Kidney (tissue), 14 donors: ENCODE data around the gene SUGCT. TPM values are rescaled to one million over a fixed set of nuclear protein-coding genes. Genes with fewer than 3 reads are reported as not detected.
A peak's percentile ranks its signal among the peaks of the same experiment; 100 is the strongest.

Source experiments
- DNase-seq, 5 donors: peaks; one replicate each; pipeline ENCODE4 v3.0.0-alpha.2; 2013 to 2020
- FAIRE-seq: peaks from 2 replicates; lab custom pipeline; 2012; peaks lifted over from hg19 to GRCh38; lab: Jason Lieb, UNC
- H3K27ac ChIP-seq, 2 donors: one replicate each; pipeline ENCODE4 v1.7.0; 2013; ENCODE audit warnings: low read depth in 2 of 2, low read length in 2 of 2, inconsistent platforms in 1 of 2
- H3K27me3 ChIP-seq: one replicate; pipeline ENCODE4 v1.7.1; 2013; ENCODE audit warnings: low read length, inconsistent platforms; ENCODE audit not compliant: control insufficient read depth, insufficient read depth
- H3K36me3 ChIP-seq, 3 donors: one replicate each; pipeline versions ENCODE4 v1.7.0 to v1.7.1; 2013; ENCODE audit warnings: low read length in 3 of 3, control low read depth in 1 of 3, inconsistent platforms in 1 of 3; ENCODE audit not compliant: insufficient read depth in 3 of 3, control insufficient read depth in 2 of 3
- H3K4me1 ChIP-seq, 3 donors: one replicate each; pipeline versions ENCODE4 v1.7.0 to v1.7.1; 2013; ENCODE audit warnings: low read length in 3 of 3, inconsistent platforms in 1 of 3, low read depth in 1 of 3; ENCODE audit not compliant: control insufficient read depth in 2 of 3, insufficient read depth in 2 of 3
- H3K4me3 ChIP-seq, 3 donors: one replicate each; pipeline versions ENCODE4 v1.7.0 to v1.8.1; 2013; ENCODE audit warnings: low read length in 3 of 3, control low read depth in 1 of 3, inconsistent platforms in 1 of 3
- H3K9ac ChIP-seq, 3 donors: one replicate each; pipeline versions ENCODE4 v1.7.0 to v1.7.1; 2013; ENCODE audit warnings: low read length in 3 of 3, control low read depth in 1 of 3, inconsistent platforms in 1 of 3
- H3K9me3 ChIP-seq, 3 donors: one replicate each; pipeline versions ENCODE4 v1.7.0 to v1.7.1; 2013; ENCODE audit warnings: low read length in 3 of 3, control low read depth in 1 of 3, inconsistent platforms in 1 of 3; ENCODE audit not compliant: control insufficient read depth in 2 of 3, insufficient read depth in 1 of 3
- CTCF ChIP-seq: IDR thresholded peaks from 3 replicates; pipeline ENCODE4 v1.5.1; 2012; ENCODE audit warnings: mild to moderate bottlenecking, moderate library complexity, borderline replicate concordance; ENCODE audit not compliant: insufficient read depth; ENCODE audit errors: extremely low read depth
- intact Hi-C: fragments of 100-400 bp; cut with DNase I; formaldehyde crosslinking; loops from one replicate; pipeline ENCODE4 v1.11.1; 2022
- polyA plus RNA-seq: library from polyadenylated mRNA; stranded (reverse); fragments of 350-450 nt; fragmentation: Illumina TruSeq; extraction: RNeasy Lipid Tissue Mini Kit (QIAGEN cat#74804); gene quantifications from one replicate; pipeline ENCODE4 v1.2.3, GENCODE V29; 2014; ENCODE audit warnings: low read depth, low replicate concordance; ENCODE audit not compliant: insufficient read depth
- total RNA-seq: library from RNA; stranded (reverse); fragmentation: NEBNext Ultra II Directional; extraction: Animal tissue kit (Norgen Biotek cat#: 25700); gene quantifications from one replicate; pipeline ENCODE4 v1.2.1, GENCODE V29; 2021
- donor health status: control.
- donor health status: control.
- donor health status: control.
- donor health status: control.
- donor health status: control.
- donor health status: DM: yes; HTN: yes; CAD: no.
- donor health status: Normal renal cell carcinoma (clear cell type).

SUGCT gene
- total and polyA plus RNA-seq, 2 donors from 2014 or later: 7.6 to 45.1 TPM

- DNase-seq: peak; percentile 55 to 71 (median 57)
- no peak overlapping the region for H3K27ac ChIP-seq
- H3K27me3 ChIP-seq: no peaks in the 10 kb centered on the region
- H3K9ac ChIP-seq: no peak overlapping the region
- no peaks in the 10 kb centered on the region for H3K9me3 ChIP-seq
- intact Hi-C loops: no loop called here
- H3K4me1 ChIP-seq: no peaks in the 10 kb centered on the region
- FAIRE-seq: no peak
- peak; percentile 44 for TF ChIP-seq CTCF
- H3K4me3 ChIP-seq: no peak overlapping the region
- H3K36me3 ChIP-seq: no peaks in the 10 kb centered on the region
Measured at GRCh38 chr7:40604601-40605438, 470.0 kb downstream of the SUGCT start.

- Histone ChIP-seq H3K4me1 (no peaks in the 10 kb centered on the region), H3K27ac (no peak overlapping the region), H3K27me3 (no peaks in the 10 kb centered on the region), H3K36me3 (no peaks in the 10 kb centered on the region), H3K4me3 (no peak overlapping the region), H3K9ac (no peak overlapping the region), H3K9me3 (no peaks in the 10 kb centered on the region)
- intact Hi-C loops: no loop called here
- FAIRE-seq (peak; percentile 58), DNase-seq (no peak)
- no peak for TF ChIP-seq CTCF
Measured at GRCh38 chr7:40608321-40609075, 473.7 kb downstream of the SUGCT start.

GRCh38 chr7:40610461-40610860 is 475.7 kb downstream of the SUGCT start:
- TF ChIP-seq CTCF: no peak
- FAIRE-seq: no peak
- H3K27me3 ChIP-seq: no peaks in the 10 kb centered on the region
- H3K4me1 ChIP-seq: no peaks in the 10 kb centered on the region
- no peaks in the 10 kb centered on the region for H3K9me3 ChIP-seq
- H3K9ac ChIP-seq: no peak overlapping the region
- no peaks in the 10 kb centered on the region for H3K36me3 ChIP-seq
- H3K27ac ChIP-seq: no peak overlapping the region
- intact Hi-C loops: no loop called here
- no peak overlapping the region for H3K4me3 ChIP-seq
- no peak for DNase-seq
